HepG2 (cell line): ENCODE results near the gene NPDC1. TPM values are rescaled to one million over a fixed set of nuclear protein-coding genes. Genes with fewer than 3 reads are reported as not detected.

Experiments used
- ARNT ChIP-seq: fragments of 450-650 bp; IDR thresholded peaks from 2 replicates; pipeline ENCODE4 v1.6.1; 2017
- CREM ChIP-seq, 2 experiments: sonication (generic) in 1 of 2; formaldehyde crosslinking in 1 of 2; IDR thresholded peaks; 2 replicates each; pipeline versions ENCODE4 v1.4.0 to v1.6.1; 2016 to 2020; ENCODE audit warnings: antibody characterized with exemption in 1 of 2, mild to moderate bottlenecking in 1 of 2, missing genetic modification reagents in 1 of 2
- FOXP4 ChIP-seq: sonication (generic); formaldehyde crosslinking; IDR thresholded peaks from 2 replicates; pipeline ENCODE4 v1.4.0; 2020; ENCODE audit warnings: missing genetic modification reagents
- HMG20B ChIP-seq: conservative IDR thresholded peaks from 2 replicates; pipeline ENCODE4 v1.6.1; 2016; ENCODE audit warnings: missing genetic modification reagents, missing compliant biosample characterization
- HOXA9 ChIP-seq: sonication (generic); formaldehyde crosslinking; IDR thresholded peaks from 2 replicates; pipeline ENCODE4 v1.8.1; 2022; ENCODE audit warnings: missing genetic modification reagents, mild to moderate bottlenecking, moderate library complexity, borderline replicate concordance
- IKZF4 ChIP-seq: sonication (generic); formaldehyde crosslinking; IDR thresholded peaks from 2 replicates; pipeline ENCODE4 v1.5.1; 2020; ENCODE audit warnings: borderline replicate concordance, mild to moderate bottlenecking, low read depth, missing genetic modification reagents; ENCODE audit errors: not compliant biosample characterization
- KAT2B ChIP-seq: fragments of 150-350 bp; IDR thresholded peaks from 2 replicates; pipeline ENCODE4 v1.6.1; 2014; ENCODE audit warnings: low read depth, low read length, borderline replicate concordance
- MIER2 ChIP-seq: IDR thresholded peaks from 2 replicates; pipeline ENCODE4 v1.6.1; 2016; ENCODE audit warnings: missing biosample characterization, missing genetic modification reagents
- MLX ChIP-seq: IDR thresholded peaks from 2 replicates; pipeline ENCODE4 v1.6.1; 2016
- MXD1 ChIP-seq: sonication (generic); formaldehyde crosslinking; IDR thresholded peaks from 2 replicates; pipeline ENCODE4 v1.4.0; 2020; ENCODE audit warnings: mild to moderate bottlenecking, missing genetic modification reagents
- NFKBIZ ChIP-seq: IDR thresholded peaks from 2 replicates; pipeline ENCODE4 v1.6.1; 2018; ENCODE audit warnings: missing genetic modification reagents, missing compliant biosample characterization
- SMARCE1 ChIP-seq: fragments of 450-650 bp; IDR thresholded peaks from 2 replicates; pipeline ENCODE4 v1.6.1; 2017; ENCODE audit warnings: borderline replicate concordance
- TCF7L2 ChIP-seq: IDR thresholded peaks from 2 replicates; pipeline ENCODE4 v1.6.1; 2011; ENCODE audit warnings: mild to moderate bottlenecking, low read depth, low read length, moderate library complexity
- ZHX1 ChIP-seq: sonication (generic); formaldehyde crosslinking; IDR thresholded peaks from 2 replicates; pipeline ENCODE4 v1.8.1; 2022; ENCODE audit warnings: low read depth, mild to moderate bottlenecking, missing genetic modification reagents
- ZNF260 ChIP-seq: sonication (generic); formaldehyde crosslinking; IDR thresholded peaks from 2 replicates; pipeline ENCODE4 v1.4.0; 2020; ENCODE audit warnings: missing genetic modification reagents, low read depth, mild to moderate bottlenecking, borderline replicate concordance
- ZNF512B ChIP-seq: sonication (generic); formaldehyde crosslinking; IDR thresholded peaks from 2 replicates; pipeline ENCODE4 v1.5.1; 2020; ENCODE audit warnings: missing genetic modification reagents, mild to moderate bottlenecking, borderline replicate concordance
- ZNF616 ChIP-seq: sonication (generic); formaldehyde crosslinking; IDR thresholded peaks from 2 replicates; pipeline ENCODE4 v1.5.0; 2020; ENCODE audit warnings: low read depth, mild to moderate bottlenecking, missing genetic modification reagents
- ZSCAN29 ChIP-seq: sonication (generic); formaldehyde crosslinking; conservative IDR thresholded peaks from 2 replicates; pipeline ENCODE4 v1.4.0; 2020; ENCODE audit warnings: mild to moderate bottlenecking, missing genetic modification reagents
- polyA plus RNA-seq, 8 experiments: library from polyadenylated mRNA; depleted of rRNA in 3 of 8; stranded (reverse) in 7 of 8; unstranded in 1 of 8; fragments of >200 nt; fragmentation: Illumina TruSeq in 4 of 8; extraction: Trizol in 4 of 8; gene quantifications; 2 replicates each; pipeline versions ENCODE4 v1.2.1 to v1.2.3, GENCODE V29; 2011 to 2016; ENCODE audit warnings: low read depth in 4 of 8, missing spikeins in 1 of 8, mixed read lengths in 1 of 8; ENCODE audit not compliant: insufficient read depth in 1 of 8
- total RNA-seq, 5 experiments: library from RNA; depleted of rRNA; stranded (reverse); fragments of >200 nt; fragmentation: Illumina TruSeq; extraction: Trizol; gene quantifications; 2 replicates each; pipeline ENCODE4 v1.2.3, GENCODE V29; 2016; ENCODE audit warnings: low read depth in 1 of 5

NPDC1 gene
- total and polyA plus RNA-seq, 2 of the 13 experiments (the other 11 are each of a cell fraction or from before 2014, with no cell fraction given): 0.84 to 5.4 TPM

- TF ChIP-seq ZHX1 (CRISPR knock-in tag) (no peak; the same call in 1 of the 2 replicates), NFKBIZ (CRISPR knock-in tag) (no peak), MIER2 (CRISPR knock-in tag) (no peak), CREM (IDR thresholded peaks at IDR 0.05) (no peak), CREM (CRISPR knock-in tag; IDR thresholded peaks at IDR 0.05) (no peak), HMG20B (CRISPR knock-in tag) (no peak), IKZF4 (peak; percentile 8), KAT2B (no peak), ZNF260 (CRISPR knock-in tag) (no peak), SMARCE1 (no peak), ZNF512B (CRISPR knock-in tag) (no peak), TCF7L2 (no peak), ZNF616 (CRISPR knock-in tag) (peak; percentile 18; the same call in 1 of the 2 replicates), ARNT (no peak), FOXP4 (no peak), HOXA9 (CRISPR knock-in tag) (no peak), ZSCAN29 (CRISPR knock-in tag) (no peak), MLX (CRISPR knock-in tag) (no peak), MXD1 (CRISPR knock-in tag) (no peak; the same call in 1 of the 2 replicates)
Observed at GRCh38 chr9:137053944-137054931, 8.3 kb upstream of the NPDC1 start, which contains the start of gene ENTPD2 (continued).
